Peyer's patch (tissue), 4 donors: Measurements from ENCODE around the gene HES4. TPM values are rescaled to one million over a fixed set of nuclear protein-coding genes. Genes with fewer than 3 reads are reported as not detected.

Source experiments
- DNase-seq, 3 donors: peaks; one replicate each; pipeline ENCODE4 v3.0.0-alpha.2; 2017 to 2019
- H3K27ac ChIP-seq, 4 donors: fragments of 200-600 bp; sonication (generic); one replicate each; pipeline ENCODE4 v1.5.1; 2016 to 2019
- H3K27me3 ChIP-seq, 2 donors: fragments of 200-600 bp; sonication (generic); one replicate each; pipeline ENCODE4 v1.5.1; 2019
- H3K36me3 ChIP-seq, 3 donors: fragments of 200-600 bp; sonication (generic); one replicate each; pipeline ENCODE4 v1.5.1; 2016 to 2019
- H3K4me1 ChIP-seq, 4 donors: fragments of 200-600 bp; sonication (generic); one replicate each; pipeline ENCODE4 v1.5.1; 2016 to 2019
- H3K4me3 ChIP-seq, 4 donors: fragments of 200-600 bp; sonication (generic); 1 replicate in 3 of 4; 2 replicates in 1 of 4; pipeline ENCODE4 v1.5.1; 2016 to 2019; ENCODE audit warnings: mild to moderate bottlenecking in 1 of 4
- H3K9me3 ChIP-seq, 4 donors: fragments of 200-600 bp; sonication (generic); one replicate each; pipeline ENCODE4 v1.5.1; 2016 to 2019; ENCODE audit warnings: mild to moderate bottlenecking in 1 of 4
- POLR2A ChIP-seq, 2 donors: fragments of 450-650 bp; IDR thresholded peaks; one replicate each; pipeline ENCODE4 v1.5.1; 2017; ENCODE audit warnings: antibody characterized with exemption in 2 of 2, mild to moderate bottlenecking in 2 of 2, moderate library complexity in 2 of 2
- total RNA-seq, 4 donors: library from RNA; depleted of rRNA; stranded (reverse); fragments of >200 nt; gene quantifications; one replicate each; pipeline ENCODE4 v1.1.0, GENCODE V29; 2016
- TF ChIP-seq, protein P1 (sequence below), 6 experiments: fragments of 450-650 bp in 4 of 6; fragments of 200-600 bp in 2 of 6; sonication (generic) in 1 of 6; IDR thresholded peaks; one replicate each; pipeline ENCODE4 v1.5.1; 2017 to 2019; ENCODE audit warnings: antibody characterized with exemption in 6 of 6, mild to moderate bottlenecking in 3 of 6, moderate library complexity in 1 of 6

HES4 gene
- total RNA-seq, 4 donors from 2014 or later, result 3.9 to 12.4 (median 7.7) TPM

DNA sequence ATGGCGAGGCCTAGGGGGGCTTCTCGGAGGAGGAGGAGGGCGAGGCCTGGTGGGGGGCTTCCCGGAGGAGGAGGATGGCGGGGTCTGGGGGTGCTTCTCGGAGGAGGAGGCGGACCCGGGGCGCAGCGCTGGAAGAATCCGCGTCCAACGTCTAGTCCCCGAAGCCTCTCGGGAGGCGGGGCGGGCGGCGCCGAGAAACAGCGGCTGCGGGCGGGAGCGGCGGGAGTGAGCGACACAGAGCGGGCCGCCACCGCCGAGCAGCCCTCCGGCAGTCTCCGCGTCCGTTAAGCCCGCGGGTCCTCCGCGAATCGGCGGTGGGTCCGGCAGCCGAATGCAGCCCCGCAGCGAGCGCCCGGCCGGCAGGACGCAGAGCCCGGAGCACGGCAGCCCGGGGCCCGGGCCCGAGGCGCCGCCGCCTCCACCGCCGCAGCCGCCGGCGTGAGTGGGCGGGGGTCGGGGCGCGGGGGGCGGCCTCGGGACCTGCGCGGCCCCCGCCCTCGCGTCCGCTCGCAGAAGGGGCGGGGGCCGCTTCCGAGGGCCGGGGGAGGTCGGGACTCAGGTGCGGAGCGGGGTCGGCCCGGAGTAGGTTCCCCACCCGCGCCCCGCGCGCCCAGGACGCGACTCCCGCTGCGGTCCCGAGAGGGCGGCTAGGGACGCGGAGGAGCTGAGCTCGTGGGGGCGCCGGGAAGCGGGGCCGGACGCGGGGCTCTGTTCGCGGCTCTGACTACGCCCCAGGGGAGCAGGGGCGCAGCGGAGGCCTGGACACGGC is 39.4 kb downstream of the HES4 start, which contains the start of gene KLHL17:
Gene KLHL17 (plus strand): TSS at position 222 of the 769 bp plus-strand sequence. CDS start 110 bp downstream, at position 332.
- peak within 1 kb of the TSS in 2 of 4 donors; percentile 35 to 72 for H3K27ac ChIP-seq
- TF ChIP-seq, protein P1, sequence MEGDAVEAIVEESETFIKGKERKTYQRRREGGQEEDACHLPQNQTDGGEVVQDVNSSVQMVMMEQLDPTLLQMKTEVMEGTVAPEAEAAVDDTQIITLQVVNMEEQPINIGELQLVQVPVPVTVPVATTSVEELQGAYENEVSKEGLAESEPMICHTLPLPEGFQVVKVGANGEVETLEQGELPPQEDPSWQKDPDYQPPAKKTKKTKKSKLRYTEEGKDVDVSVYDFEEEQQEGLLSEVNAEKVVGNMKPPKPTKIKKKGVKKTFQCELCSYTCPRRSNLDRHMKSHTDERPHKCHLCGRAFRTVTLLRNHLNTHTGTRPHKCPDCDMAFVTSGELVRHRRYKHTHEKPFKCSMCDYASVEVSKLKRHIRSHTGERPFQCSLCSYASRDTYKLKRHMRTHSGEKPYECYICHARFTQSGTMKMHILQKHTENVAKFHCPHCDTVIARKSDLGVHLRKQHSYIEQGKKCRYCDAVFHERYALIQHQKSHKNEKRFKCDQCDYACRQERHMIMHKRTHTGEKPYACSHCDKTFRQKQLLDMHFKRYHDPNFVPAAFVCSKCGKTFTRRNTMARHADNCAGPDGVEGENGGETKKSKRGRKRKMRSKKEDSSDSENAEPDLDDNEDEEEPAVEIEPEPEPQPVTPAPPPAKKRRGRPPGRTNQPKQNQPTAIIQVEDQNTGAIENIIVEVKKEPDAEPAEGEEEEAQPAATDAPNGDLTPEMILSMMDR (IDR thresholded peaks at IDR 0.05), result peak in 1 of 6 experiments; percentile 8
- TF ChIP-seq POLR2A (IDR thresholded peaks at IDR 0.05), result no peak
- peak within 1 kb of the TSS; percentile 88 to 100 (median 92) for H3K4me3 ChIP-seq
- peaks cover 0 to 24% (median 0%) of the 10 kb centered on the region in 3 donors for H3K36me3 ChIP-seq
- no peaks in the 10 kb centered on the region for H3K9me3 ChIP-seq
- peaks cover 5 to 36% (median 24%) of the 10 kb centered on the region in 4 donors for H3K4me1 ChIP-seq
- DNase-seq, result peak; percentile 75 to 89 (median 82)
- no peaks in the 10 kb centered on the region for H3K27me3 ChIP-seq

DNA sequence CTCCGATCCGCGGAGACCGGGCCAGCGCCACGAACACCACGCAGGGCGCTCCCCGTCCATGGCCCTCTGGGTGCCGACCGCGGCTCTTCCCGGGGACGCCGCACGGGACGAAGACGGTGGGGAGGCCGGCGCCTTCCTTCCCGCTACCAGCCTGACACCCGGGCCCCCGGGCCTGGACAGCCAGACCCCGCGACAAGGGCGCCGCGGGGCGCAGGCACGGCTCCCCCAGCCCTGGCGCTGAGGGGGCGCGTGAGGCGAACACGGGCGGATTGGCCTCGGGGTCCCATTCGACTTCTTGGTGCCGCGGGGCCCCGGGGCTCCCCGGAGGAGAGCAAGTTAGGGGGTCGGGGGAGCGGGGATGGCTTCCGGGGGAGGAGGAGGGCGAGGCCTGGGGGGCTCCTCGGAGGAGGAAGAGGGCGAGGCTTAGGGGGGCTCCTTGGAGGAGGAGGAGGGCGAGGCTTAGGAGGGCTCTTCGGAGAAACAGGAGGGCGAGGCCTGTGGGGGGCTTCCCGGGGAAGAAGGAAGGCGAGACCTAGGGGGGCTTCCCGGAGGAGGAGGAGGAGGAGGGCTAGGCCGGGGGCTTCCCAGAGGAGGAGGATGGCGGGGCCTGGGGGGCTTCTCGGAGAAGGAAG is 40.0 kb downstream of the HES4 start:
- Histone ChIP-seq H3K4me3 (peak overlapping the region; percentile 88 to 100 (median 92)), H3K27ac (peak overlapping the region in 2 of 4 donors; percentile 35 to 72), H3K36me3 (peaks cover 0 to 31% (median 0%) of the 10 kb centered on the region in 3 donors)

DNA sequence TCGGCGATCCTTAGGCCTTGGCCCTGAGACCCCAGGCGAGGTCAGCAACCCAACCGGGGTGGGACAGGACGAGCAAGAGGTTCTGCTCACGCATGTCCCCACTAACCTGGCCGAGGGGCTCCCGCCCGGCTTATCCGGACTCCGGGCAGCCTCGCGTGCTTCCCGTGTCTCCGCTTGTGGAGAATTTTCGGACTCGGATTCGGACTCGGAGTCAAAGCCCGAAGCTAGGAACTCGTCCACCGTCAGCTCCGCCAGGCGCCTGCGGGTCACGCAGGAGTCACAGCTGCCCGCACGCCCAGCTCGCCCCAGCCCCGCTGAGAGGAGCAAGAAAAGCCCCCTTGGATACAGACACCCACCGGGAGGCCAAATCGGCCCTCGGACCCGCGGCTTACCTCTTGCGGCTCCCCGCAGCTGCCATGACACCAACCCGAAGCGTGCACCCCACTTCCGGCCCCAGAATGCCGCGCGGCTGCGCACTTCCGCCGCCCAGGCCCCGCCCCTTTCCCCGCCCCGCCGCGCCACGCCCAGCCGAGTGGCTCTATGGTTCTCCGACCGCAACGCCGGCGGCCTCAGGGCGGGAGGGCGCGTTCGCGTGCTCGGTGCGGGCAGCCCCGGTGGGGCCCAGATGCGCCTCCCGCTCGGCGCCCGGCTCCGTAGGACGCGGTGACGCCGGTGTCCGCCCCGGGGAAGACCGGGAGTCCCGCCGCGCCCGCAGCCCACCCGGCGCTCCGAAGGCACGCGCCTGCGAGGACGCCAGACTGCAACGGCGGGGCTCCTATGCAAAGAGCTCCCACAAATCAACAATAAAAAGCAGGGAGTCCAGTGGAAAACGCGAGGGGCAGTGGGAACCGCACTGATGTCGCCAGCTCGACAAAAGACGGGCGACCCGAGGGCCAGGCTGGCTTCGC is 40.8 kb downstream of the HES4 start, which contains the start of gene NOC2L:
Gene NOC2L (minus strand): TSS at position 434 of the 908 bp plus-strand sequence. CDS start 16 bp downstream, at position 418.
- DNase-seq, result peak; percentile 91 to 98 (median 97)
- Histone ChIP-seq H3K27me3 (no peaks in the 10 kb centered on the region), H3K4me3 (peak within 1 kb of the TSS; percentile 88 to 100 (median 92)), H3K36me3 (peaks cover 0 to 39% (median 0%) of the 10 kb centered on the region in 3 donors), H3K27ac (peak within 1 kb of the TSS; percentile 36 to 72 (median 48)), H3K9me3 (no peaks in the 10 kb centered on the region), H3K4me1 (peaks cover 5 to 36% (median 24%) of the 10 kb centered on the region in 4 donors)
- TF ChIP-seq, protein P1 (IDR thresholded peaks at IDR 0.05), result no peak
- peak in 1 of 2 donors; percentile 50 for TF ChIP-seq POLR2A (IDR thresholded peaks at IDR 0.05)

More for the DNA sequence above, 40.0 kb downstream of the HES4 start:
- TF ChIP-seq POLR2A (IDR thresholded peaks at IDR 0.05), result no peak
- TF ChIP-seq, protein P1 (IDR thresholded peaks at IDR 0.05), result no peak
- peaks cover 5 to 36% (median 24%) of the 10 kb centered on the region in 4 donors for H3K4me1 ChIP-seq
- H3K27me3 ChIP-seq, result no peaks in the 10 kb centered on the region
- DNase-seq, result no peak
- H3K9me3 ChIP-seq, result no peaks in the 10 kb centered on the region

DNA sequence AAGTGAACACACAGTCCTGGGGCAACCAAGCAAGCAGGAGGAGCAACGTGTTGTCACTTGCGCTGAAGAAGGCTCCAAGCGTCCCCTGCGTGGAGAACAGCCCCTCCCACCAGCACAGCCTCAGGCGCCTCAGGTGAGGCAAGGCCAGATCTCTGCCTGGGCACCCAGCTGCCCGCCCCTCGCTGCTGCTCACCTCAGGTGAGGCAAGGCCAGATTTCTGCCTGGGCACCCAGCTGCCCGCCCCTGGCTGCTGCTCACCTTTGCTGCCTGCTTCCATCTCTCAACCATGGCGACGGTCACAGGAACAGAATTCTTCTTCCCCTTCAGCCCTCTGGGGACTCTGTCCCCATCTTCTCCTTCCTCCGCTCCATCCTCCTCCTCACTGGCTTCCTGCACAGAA is 43.3 kb downstream of the HES4 start:
- peaks cover 0 to 53% (median 0%) of the 10 kb centered on the region in 3 donors for H3K36me3 ChIP-seq
- H3K4me3 ChIP-seq, result no peak overlapping the region
- peaks cover 5 to 34% (median 23%) of the 10 kb centered on the region in 4 donors for H3K4me1 ChIP-seq
- H3K27me3 ChIP-seq, result no peaks in the 10 kb centered on the region
- DNase-seq, result no peak
- H3K27ac ChIP-seq, result no peak overlapping the region
- no peaks in the 10 kb centered on the region for H3K9me3 ChIP-seq
- no peak for TF ChIP-seq POLR2A (IDR thresholded peaks at IDR 0.05)

- Histone ChIP-seq H3K4me3 (no peak overlapping the region), H3K4me1 (peaks cover 5 to 29% (median 19%) of the 10 kb centered on the region in 4 donors), H3K27ac (no peak overlapping the region), H3K36me3 (peaks cover 0 to 62% (median 0%) of the 10 kb centered on the region in 3 donors), H3K9me3 (no peaks in the 10 kb centered on the region), H3K27me3 (no peaks in the 10 kb centered on the region)
- DNase-seq, result no peak
- no peak for TF ChIP-seq POLR2A (IDR thresholded peaks at IDR 0.05)
- TF ChIP-seq, protein P1 (IDR thresholded peaks at IDR 0.05), result no peak
These were observed 44.4 kb downstream of the HES4 start for GRCh38 chr1:955474-955873.
